ENCODE results near the gene SHH. TPM values are rescaled to one million over a fixed set of nuclear protein-coding genes. Genes with fewer than 3 reads are reported as not detected.

SHH gene
- total and polyA plus RNA-seq, 2 of the 4 experiments (the other 2 are of a cell fraction), result under 0.01 to 0.03 TPM

DNA sequence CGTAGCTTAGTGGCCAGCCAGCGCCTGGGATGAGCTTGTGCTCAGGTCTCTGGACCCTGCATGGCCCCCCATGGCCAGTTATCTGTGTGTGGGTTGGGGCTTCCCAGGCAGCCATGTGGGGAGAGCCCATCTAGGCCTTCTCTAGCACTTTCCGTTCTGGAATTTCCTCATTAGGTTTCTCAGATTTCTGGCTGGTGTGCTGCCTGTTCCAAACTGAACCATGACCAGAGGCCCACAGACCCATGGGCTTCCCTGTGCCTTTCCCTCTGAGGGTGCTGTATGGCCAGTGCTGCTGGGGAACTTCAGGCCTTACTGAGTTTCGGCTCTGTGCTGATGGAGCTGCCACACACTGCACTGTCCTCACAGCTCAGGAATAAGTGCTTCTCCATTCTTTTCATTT lies 50.2 kb downstream of the SHH start:
- peaks cover 8% of the 10 kb centered on the region; the same call in 1 of the 2 replicates for H3K9me1 ChIP-seq (ENCODE audit: insufficient read depth, low read length)
- H2AK9ac ChIP-seq (replicated peaks; ENCODE audit: low read depth, low read length, poor library complexity), result no peak overlapping the region
- H3K9me3 ChIP-seq (ENCODE audit: control insufficient read depth, insufficient read depth, low read length), result no peaks in the 10 kb centered on the region
- no peak overlapping the region for H2BK15ac ChIP-seq (ENCODE audit: low read depth, low read length)
- no peak overlapping the region for H3K27ac ChIP-seq (ENCODE audit: insufficient read depth, low read length)
- H3K4me1 ChIP-seq (ENCODE audit: control insufficient read depth, insufficient read depth, low read length), result peaks cover 2% of the 10 kb centered on the region; the same call in 1 of the 2 replicates
- TF ChIP-seq, protein P1, sequence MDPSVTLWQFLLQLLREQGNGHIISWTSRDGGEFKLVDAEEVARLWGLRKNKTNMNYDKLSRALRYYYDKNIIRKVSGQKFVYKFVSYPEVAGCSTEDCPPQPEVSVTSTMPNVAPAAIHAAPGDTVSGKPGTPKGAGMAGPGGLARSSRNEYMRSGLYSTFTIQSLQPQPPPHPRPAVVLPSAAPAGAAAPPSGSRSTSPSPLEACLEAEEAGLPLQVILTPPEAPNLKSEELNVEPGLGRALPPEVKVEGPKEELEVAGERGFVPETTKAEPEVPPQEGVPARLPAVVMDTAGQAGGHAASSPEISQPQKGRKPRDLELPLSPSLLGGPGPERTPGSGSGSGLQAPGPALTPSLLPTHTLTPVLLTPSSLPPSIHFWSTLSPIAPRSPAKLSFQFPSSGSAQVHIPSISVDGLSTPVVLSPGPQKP (IDR thresholded peaks at IDR 0.05; ENCODE audit: borderline replicate concordance, low read depth, low read length), result no peak
- TF ChIP-seq CEBPB (IDR thresholded peaks at IDR 0.05; ENCODE audit: low read depth, low read length) (no peak), BHLHE40 (IDR thresholded peaks at IDR 0.05; ENCODE audit: low read depth, low read length) (no peak), MAFK (IDR thresholded peaks at IDR 0.05; ENCODE audit: low read depth, low read length) (no peak), MXI1 (IDR thresholded peaks at IDR 0.05; ENCODE audit: borderline replicate concordance, low read depth, low read length) (no peak), RAD21 (IDR thresholded peaks at IDR 0.05; ENCODE audit: low read length) (no peak), RFX5 (IDR thresholded peaks at IDR 0.05; ENCODE audit: low read depth, low read length) (no peak), RCOR1 (IDR thresholded peaks at IDR 0.05; ENCODE audit: insufficient replicate concordance, low read length) (no peak), NFE2L2 (IDR thresholded peaks at IDR 0.05; ENCODE audit: low read depth, low read length) (no peak)
- intact Hi-C loops (cut with micrococcal nuclease), result no loop called here
- no peak overlapping the region for H3K4me2 ChIP-seq (ENCODE audit: low read depth, low read length)
- H3K79me1 ChIP-seq (ENCODE audit: low read depth in 1 of 2, low read length in 2 of 2), result peaks cover 27 to 62% of the 10 kb centered on the region in 2 experiments
- H3K23ac ChIP-seq (ENCODE audit: low read depth, low read length), result no peak overlapping the region
- ATAC-seq (ENCODE audit: low read depth) (no peak), DNase-seq (no peak)
- H3K27me3 ChIP-seq (ENCODE audit: control insufficient read depth, insufficient read depth, low read length), result no peaks in the 10 kb centered on the region
- peaks cover 40% of the 10 kb centered on the region for H4K20me1 ChIP-seq (ENCODE audit: insufficient read depth, low read length)
- no TSS peak for BruUV-seq (replicated peaks)
- no peak overlapping the region for H3K9ac ChIP-seq (ENCODE audit: low read depth, low read length)
- H2BK5ac ChIP-seq (ENCODE audit: low read depth, low read length, poor library complexity, severe bottlenecking), result no peak overlapping the region
- H4K5ac ChIP-seq (ENCODE audit: low read depth, low read length), result no peak overlapping the region
- H3K56ac ChIP-seq (ENCODE audit: extremely low read depth, insufficient read depth, low read length), result no peak overlapping the region
- no peak overlapping the region for H2BK120ac ChIP-seq (ENCODE audit: low read depth, low read length)
- 100% methylated on average over 1 of the region's 4 CpGs; no CpG with 5 or more reads in 1 of the 2 experiments for WGBS, 2 experiments (ENCODE audit: extremely low coverage in 2 of 2, insufficient read length in 1 of 2)
- no peak overlapping the region for H3K18ac ChIP-seq (ENCODE audit: low read depth, low read length)
- ChIA-PET POLR2A (ENCODE audit: unreplicated experiment) (no interaction called here), CTCF (interaction anchor here (2.2 kb wide), 1 partner anchor 163 kb away, joined by 7 read pairs; no protein-coding TSS in a partner anchor)
- dilution Hi-C loops (cut with HindIII; ENCODE audit: low sequenced_read_pairs, unreplicated experiment), result no loop called here
- H3K4me3 ChIP-seq (ENCODE audit: insufficient read depth, low read depth, low read length), result no peak overlapping the region
- H4K91ac ChIP-seq (ENCODE audit: insufficient read depth, low read depth, low read length), result no peak overlapping the region
- in situ Hi-C loops (cut with MboI; ENCODE audit: low sequenced_read_pairs), result loop anchor here (25.0 kb wide), 1 partner anchor 375 kb away; no protein-coding TSS in a partner anchor
- H2AK5ac ChIP-seq (ENCODE audit: low read depth, low read length), result no peak overlapping the region
- H3K36me3 ChIP-seq (ENCODE audit: control insufficient read depth, insufficient read depth, low read length), result peaks cover 31% of the 10 kb centered on the region
- no peak overlapping the region for H3K4ac ChIP-seq (ENCODE audit: low read depth, low read length)
- no peak overlapping the region for H2BK20ac ChIP-seq (ENCODE audit: low read depth, low read length)
- H2AFZ ChIP-seq (replicated peaks; ENCODE audit: low read length, poor library complexity), result no peak overlapping the region
- H3K14ac ChIP-seq (replicated peaks; ENCODE audit: low read depth, low read length), result no peak overlapping the region
- no peak overlapping the region for H4K8ac ChIP-seq (ENCODE audit: low read depth in 2 of 2, low read length in 2 of 2)
